Dermis microvascular lymphatic vessel endothelial cell (primary cell): ENCODE data around the gene TTC13. TPM values are rescaled to one million over a fixed set of nuclear protein-coding genes. Genes with fewer than 3 reads are reported as not detected.
A peak's percentile ranks its signal among the peaks of the same experiment; 100 is the strongest.
"Not testable (repeated sequence)": the region's sequence is repeated elsewhere in the genome, so short reads cannot be mapped to it uniquely, and the experiment has no call there.

Source experiments
- DNase-seq, 2 donors: peaks; one replicate each; pipeline versions ENCODE4 v3.0.0 to v3.0.0-alpha.2; 2010; ENCODE audit warnings: low read depth in 2 of 2
- total RNA-seq: library from RNA; depleted of rRNA; stranded (reverse); fragments of >200 nt; gene quantifications from 2 replicates; pipeline ENCODE4 v1.2.1, GENCODE V29; 2014

The TTC13 gene
- total RNA-seq, 1 donor from 2014 or later = 8.6 TPM

- no peak for DNase-seq
Measured at GRCh38 chr1:230987448-230987847, 8.8 kb upstream of the TTC13 start.

- peak; percentile 78 to 85 for DNase-seq
Measured at GRCh38 chr1:230986976-230987375, 8.3 kb upstream of the TTC13 start.

DNA sequence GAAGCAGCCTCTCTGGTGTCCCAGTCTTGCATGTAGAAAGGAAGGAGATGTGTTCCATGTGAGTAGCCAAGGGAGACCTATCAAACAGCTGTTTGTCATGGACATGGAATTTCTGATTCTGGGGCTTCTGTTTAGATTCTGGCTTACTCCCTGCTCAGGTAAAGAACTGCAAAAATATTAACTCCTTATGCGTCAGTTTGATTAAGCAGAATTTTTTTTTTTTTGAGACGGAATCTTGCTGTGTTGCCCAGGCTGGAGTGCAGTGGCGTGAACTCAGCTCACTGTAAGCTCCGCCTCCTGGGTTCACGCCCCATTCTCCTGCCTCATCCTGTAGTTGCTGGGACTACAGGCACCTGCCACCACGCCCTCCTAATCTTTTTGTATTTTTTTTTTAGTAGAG lies 7.0 kb upstream of the TTC13 start:
- no peak for DNase-seq

DNA sequence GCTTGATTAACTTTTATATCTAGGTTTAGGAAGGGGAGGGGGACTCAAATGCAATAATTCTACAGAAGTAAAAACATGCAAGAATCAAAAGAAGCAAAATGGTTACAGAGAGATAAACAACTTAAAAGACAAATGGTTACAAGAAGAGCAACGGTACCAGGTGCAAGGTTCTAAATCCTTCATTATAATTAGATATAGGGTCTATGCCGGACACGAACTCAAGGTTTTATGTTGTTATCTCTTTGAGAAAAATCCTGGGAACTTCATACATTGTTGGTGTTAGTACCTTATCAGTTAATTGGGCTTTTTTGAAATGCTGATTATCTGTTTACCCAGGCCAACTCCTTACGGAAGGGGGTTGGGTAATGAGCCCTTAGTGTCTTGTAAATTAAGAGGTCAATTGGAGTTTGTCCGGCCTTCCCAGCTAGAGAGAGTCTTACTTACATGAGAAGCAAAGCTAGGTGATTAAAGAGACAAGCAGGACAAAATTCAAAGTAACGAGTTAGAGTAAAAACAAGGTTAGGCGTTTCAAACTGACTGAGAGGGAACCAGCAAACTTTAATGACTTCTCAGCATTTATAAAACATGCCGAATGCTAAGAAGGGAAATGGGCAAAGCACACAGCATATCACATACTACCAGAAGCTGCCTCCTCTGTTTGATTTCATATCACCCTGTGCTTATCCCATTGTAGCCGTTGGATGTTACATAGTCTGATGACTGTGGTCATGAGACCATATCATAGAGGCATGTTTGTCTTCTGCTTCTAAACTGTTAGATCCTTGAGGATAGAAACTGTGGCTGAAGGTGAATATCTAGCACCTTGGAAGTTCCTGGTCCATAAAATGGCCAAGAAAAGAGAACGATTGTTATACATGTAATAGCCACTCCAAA lies 6.2 kb upstream of the TTC13 start:
- not testable (repeated sequence) for DNase-seq

DNA sequence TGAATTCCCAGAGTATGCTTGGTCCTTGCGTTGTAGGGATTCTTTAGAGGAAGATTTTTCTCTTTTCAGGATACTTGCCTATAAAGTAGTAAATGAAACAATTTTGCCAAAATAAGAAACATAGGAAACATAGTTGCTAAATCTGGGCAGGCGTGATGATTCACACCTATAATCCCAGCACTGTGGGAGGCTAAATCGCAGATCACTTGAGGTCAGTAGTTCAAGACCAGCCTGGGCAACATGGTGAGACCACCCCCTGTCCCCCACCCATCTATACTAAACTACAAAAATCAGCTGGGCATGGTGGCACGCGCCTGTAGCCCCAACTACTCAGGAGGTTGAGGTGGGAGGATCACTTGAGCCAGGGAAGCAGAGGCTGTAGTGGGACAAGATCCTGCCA lies 5.2 kb upstream of the TTC13 start:
- no peak for DNase-seq

GRCh38 chr1:230982696-230983095 lies 4.0 kb upstream of the TTC13 start:
- DNase-seq = no peak

GRCh38 chr1:230979952-230980351 lies 1.3 kb upstream of the TTC13 start:
- no peak for DNase-seq

DNA sequence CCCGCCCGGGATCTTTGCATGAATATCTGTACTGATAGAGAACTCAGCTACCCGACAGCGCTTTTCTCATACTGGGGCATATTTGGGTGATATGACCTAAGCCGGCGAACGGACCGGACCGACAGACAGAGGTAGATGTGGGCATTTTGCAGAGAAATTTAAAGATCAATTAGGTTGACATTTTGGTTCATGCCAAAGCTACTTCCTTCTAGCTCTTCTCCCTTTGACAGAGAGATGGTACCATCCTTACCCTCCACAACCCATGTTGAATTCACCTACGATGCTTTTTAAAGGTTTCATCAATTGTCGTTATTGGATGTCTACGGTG lies 692 bp upstream of the TTC13 start:
- no peak for DNase-seq

GRCh38 chr1:230977761-230978490 lies 735 bp downstream of the TTC13 start:
- peak in 1 of 2 donors; percentile 71 for DNase-seq

DNA sequence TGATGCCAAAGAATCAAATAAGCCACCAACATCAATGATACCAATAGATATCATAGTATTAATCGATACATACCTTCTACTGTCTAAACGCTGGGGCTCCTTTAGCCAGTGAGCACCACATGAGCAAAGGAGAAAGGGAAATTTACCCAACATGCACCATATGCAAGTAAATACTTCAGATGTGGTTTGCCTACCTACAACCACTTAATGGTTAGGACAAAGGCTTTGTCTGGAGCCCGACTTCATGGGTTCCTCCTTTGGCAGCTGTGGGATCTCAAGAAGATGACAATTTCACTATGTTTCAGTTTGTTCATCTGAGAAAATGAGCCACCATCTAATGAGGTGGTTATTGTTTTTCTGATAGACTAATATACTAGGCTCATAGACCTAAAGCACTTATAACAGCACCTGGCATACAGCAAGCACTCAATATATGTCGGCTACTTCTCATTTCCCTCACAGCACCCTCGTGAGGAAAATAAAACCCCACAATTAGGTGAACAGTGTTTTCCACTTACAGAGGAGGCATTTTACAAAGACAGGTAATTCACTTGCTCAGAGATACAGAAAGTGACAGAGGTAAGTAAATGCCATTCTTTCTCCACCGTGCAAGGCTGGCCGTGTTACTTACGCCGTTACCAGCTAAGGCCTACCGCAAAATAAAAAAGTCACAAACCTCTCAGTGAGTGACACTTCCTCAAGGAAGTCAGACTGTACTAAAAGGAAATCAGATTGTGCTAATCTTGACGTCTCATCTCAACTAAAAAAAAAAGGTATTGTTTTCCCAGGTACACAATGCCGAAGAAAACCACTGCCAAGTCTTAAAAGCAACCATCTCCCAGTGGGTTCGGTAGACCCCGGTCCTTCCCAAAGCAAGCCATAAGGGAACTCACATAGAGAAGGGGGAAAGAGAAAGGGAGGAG lies 1.6 kb downstream of the TTC13 start:
- peak in 1 of 2 donors; percentile 59 for DNase-seq

DNA sequence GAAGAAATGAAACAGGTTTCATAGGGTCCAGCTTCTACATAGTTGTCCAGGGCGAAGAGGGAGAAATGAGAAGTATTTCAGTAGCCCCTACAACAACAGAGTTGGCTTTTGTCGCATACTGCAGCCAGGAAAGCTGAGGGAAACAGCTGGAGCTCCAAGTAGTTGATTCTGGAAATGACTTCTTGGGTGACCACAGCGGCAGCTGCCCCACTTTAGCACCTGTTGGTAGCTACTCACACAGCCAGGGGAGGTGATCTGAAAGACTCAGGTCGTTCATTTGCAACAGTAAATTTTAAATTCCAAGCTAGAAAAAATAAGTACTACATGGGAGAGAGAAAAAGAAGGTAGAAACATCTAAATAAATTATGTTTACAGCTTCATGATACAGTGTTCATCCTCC lies 2.3 kb downstream of the TTC13 start:
- DNase-seq = no peak

- no peak for DNase-seq
Measured at GRCh38 chr1:230975636-230976035, 3.0 kb downstream of the TTC13 start.

- peak in 1 of 2 donors; percentile 10 for DNase-seq
Measured at GRCh38 chr1:230972855-230973271, 5.8 kb downstream of the TTC13 start.

GRCh38 chr1:230971771-230972170 lies 6.9 kb downstream of the TTC13 start:
- DNase-seq = no peak

DNA sequence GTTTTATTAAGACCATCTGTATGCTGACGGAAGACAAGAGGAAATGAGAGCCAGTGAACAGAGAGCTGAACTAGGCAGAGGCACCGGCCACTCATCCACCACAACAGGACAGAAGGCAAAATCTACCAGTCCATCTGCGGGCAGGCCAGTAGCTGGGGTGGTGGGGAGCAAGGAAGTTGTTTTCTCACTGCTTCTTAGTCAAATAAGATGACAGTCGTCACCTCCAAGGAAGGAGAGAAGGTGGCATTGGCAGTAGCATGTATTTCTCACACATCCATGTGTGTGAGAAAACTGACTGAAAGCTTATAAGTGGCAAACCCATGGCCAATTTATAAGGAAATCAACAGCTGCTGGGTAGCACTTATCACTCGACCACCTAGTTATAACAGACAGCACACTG lies 8.2 kb downstream of the TTC13 start:
- no peak for DNase-seq

DNA sequence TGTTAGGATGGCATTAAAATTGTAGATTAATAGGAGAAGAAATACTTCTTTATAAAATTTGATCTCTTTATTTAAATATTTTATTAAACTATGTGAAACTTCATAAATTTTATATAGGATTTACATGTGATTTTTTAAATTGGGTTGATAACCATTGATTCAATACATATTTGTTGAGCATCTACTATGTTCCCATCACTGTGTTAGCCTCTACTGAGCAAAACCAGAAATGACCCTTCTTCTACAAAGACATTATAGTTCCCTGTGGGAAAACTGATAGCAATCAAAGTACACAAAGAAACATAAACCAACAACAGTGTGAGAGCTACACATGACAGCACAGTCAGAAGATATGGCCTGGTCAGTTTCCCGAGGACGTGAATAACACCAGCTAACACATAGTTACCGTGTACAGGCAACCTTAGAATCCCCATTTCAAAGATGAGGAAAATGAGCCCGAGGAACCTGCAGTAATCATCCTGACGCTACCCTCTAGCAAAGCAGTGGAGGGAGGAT lies 12.2 kb downstream of the TTC13 start:
- DNase-seq = no peak

DNA sequence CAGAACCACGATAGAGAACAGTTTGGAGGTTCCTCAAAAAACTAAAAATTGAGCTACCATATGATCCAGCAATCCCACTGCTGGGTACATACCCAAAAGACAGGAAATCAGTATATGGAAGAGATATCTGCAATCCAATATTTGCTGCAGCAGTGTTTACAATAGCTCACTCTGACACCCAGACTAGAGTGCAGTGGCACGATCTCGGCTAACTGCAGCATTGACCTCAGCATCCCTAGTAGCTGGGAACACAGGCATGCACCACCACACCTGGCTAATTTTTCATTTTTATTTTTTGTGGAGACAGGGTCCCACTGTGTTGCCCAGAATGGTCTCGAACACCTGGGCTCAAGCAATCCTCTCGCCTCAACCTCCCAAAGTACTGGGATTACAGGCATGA lies 13.1 kb downstream of the TTC13 start:
- no peak for DNase-seq

GRCh38 chr1:230964896-230965295 lies 13.8 kb downstream of the TTC13 start:
- no peak for DNase-seq

DNA sequence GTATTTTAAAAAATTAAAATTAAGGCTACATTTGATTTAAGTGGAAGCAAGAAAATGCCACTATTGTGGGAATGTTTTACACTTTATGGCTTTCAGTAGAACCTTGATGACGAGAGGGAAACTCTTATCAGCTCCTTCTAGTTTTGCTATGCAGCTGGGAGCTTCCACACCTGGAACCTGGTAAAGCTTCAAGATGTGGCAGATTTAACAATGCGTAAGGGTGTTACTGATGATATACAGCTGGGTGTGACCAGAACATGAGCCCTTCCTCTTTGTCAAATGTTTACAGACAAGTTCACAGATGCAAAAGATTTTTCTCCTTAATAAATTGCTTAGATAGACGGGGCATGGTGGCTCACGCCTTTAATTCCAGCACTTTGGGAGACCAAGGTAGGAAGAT lies 20.3 kb downstream of the TTC13 start:
- no peak for DNase-seq

DNA sequence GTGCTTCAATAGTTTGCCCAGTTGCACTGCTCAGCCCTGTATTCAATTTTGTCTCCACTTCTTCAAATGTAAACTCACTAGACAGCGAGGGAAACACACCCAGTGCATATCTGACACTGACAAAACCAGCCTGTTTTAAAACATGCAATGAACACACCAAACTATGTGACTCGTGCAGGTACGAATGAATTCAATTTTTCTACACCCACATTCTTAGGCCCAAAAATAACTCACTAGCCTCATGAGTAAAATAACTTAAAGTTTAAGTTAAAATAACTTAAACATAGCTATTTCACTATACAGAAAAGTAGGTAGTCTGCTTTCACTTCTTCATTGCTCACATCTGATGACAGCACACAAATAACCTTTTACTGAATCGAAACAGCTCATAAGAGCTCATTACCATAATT lies 21.1 kb downstream of the TTC13 start:
- no peak for DNase-seq

DNA sequence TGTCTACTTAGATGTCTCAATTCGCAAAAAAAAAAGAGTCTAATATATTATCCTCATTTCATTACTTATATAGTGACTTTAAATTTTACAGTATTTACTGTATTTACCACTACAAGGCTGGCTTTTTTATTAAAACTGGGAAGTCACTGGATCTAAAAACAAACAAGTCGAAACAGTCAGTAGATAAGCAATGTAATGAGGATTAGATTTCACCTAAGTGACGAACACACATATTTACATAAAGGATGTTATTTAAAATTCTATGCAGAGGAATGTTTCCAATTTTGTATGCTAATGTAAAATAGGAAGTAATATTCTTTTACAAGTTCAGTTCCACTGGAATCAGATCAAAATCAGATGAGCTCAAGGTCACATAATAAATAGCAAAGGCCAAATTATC lies 28.3 kb downstream of the TTC13 start:
- no peak for DNase-seq

DNA sequence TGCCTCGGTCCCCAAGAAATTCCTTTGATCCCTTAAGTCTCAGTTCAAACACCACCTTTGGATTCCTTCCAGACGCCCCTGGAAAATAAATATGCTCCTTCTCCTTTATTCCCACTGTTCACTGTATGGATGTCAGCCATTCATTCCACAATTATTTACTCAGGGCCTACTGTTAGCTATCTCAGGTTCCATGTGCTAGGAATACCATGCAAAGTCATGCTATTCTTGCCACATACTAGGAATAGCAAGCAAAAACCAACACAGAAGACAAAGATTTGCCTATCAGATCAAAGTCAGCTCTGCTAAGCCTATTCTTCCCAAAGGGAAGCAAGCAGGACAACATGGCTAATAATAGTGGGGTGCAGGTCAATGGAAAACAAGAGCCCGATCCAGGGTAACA lies 29.8 kb downstream of the TTC13 start:
- DNase-seq = no peak
